GM12878 (cell line): ENCODE data around the gene CDH2. TPM values are rescaled to one million over a fixed set of nuclear protein-coding genes. Genes with fewer than 3 reads are reported as not detected.

Experiments
- ATAC-seq: fragments of 200-7000 bp; cut with Tn5 transposase; 3 replicates; pipeline ENCODE4 v1.9.1; 2020; ENCODE audit warnings: mild to moderate bottlenecking, moderate library complexity
- BruUV-seq: library from RNA; stranded (reverse); fragments of 400-500 nt; replicated peaks from 2 replicates; lab custom pipeline; 2021; lab: Mats Ljungman, UMichigan
- CTCF ChIA-PET: fragments of 300-600 bp; sonication (Branson Sonifier 250); formaldehyde crosslinking; extraction: SDS; loops from one replicate; lab custom pipeline; 2021; ENCODE audit warnings: inconsistent platforms; lab: Yijun Ruan, JAX
- POLR2A ChIA-PET: fragments of 350-600 bp; formaldehyde crosslinking; extraction: SDS; loops from one replicate; lab custom pipeline; 2021; ENCODE audit warnings: inconsistent platforms; lab: Charles Lee
- RAD21 ChIA-PET: fragments of 300-600 bp; sonication (Branson Sonifier 250); formaldehyde crosslinking; loops from one replicate; lab custom pipeline; 2023; ENCODE audit warnings: antibody characterized with exemption; ENCODE audit not compliant: unreplicated experiment; lab: Charles Lee
- SMC1A ChIA-PET: fragments of 300-600 bp; sonication (Branson Sonifier 250); formaldehyde crosslinking; loops from one replicate; lab custom pipeline; 2023; ENCODE audit not compliant: unreplicated experiment, uncharacterized antibody; lab: Charles Lee
- DNase-seq: peaks from one replicate; pipeline ENCODE4 v3.0.0-alpha.2; 2011; ENCODE audit warnings: low read depth, low spot score
- FAIRE-seq: peaks from 3 replicates; lab custom pipeline; 2011; peaks lifted over from hg19 to GRCh38; lab: Jason Lieb, UNC
- H2AFZ ChIP-seq: 2 replicates; pipeline ENCODE4 v1.6.0; 2011; ENCODE audit warnings: low read depth, low read length, control low read depth; ENCODE audit not compliant: control insufficient read depth
- H3K27ac ChIP-seq: 2 replicates; pipeline ENCODE4 v1.5.1; 2011; ENCODE audit warnings: control low read depth; ENCODE audit not compliant: control insufficient read depth, insufficient read depth
- H3K27me3 ChIP-seq, 2 experiments: replicated peaks in 1 of 2; 2 replicates each; pipeline versions ENCODE4 v1.6.0 to v1.6.1; 2011; ENCODE audit warnings: low read length in 1 of 2; ENCODE audit not compliant: control insufficient read depth in 2 of 2, insufficient read depth in 2 of 2
- H3K36me3 ChIP-seq, 2 experiments: 2 replicates each; pipeline ENCODE4 v1.5.1; 2011; ENCODE audit warnings: low read length in 1 of 2; ENCODE audit not compliant: control insufficient read depth in 2 of 2, insufficient read depth in 2 of 2
- H3K4me1 ChIP-seq: 2 replicates; pipeline ENCODE4 v1.6.1; 2011; ENCODE audit warnings: mild to moderate bottlenecking, low read length, moderate library complexity, mixed read lengths; ENCODE audit not compliant: control insufficient read depth, insufficient read depth
- H3K4me2 ChIP-seq: 2 replicates; pipeline ENCODE4 v1.6.0; 2011; ENCODE audit warnings: control low read depth; ENCODE audit not compliant: control insufficient read depth, insufficient read depth
- H3K4me3 ChIP-seq: fragments of 200-600 bp; sonication (generic); 2 replicates; pipeline ENCODE4 v1.5.1; 2016
- H3K79me2 ChIP-seq: 2 replicates; pipeline ENCODE4 v1.6.0; 2011; ENCODE audit warnings: low read length; ENCODE audit not compliant: control insufficient read depth, insufficient read depth
- H3K9ac ChIP-seq: 2 replicates; pipeline ENCODE4 v1.8.0; 2011; ENCODE audit warnings: low read length, control low read depth, mixed read lengths; ENCODE audit not compliant: control insufficient read depth, insufficient read depth
- H3K9me3 ChIP-seq: replicated peaks from 3 replicates; pipeline ENCODE4 v1.5.1; 2011; ENCODE audit warnings: mild to moderate bottlenecking, low read length; ENCODE audit not compliant: control insufficient read depth, insufficient read depth
- H4K20me1 ChIP-seq: 2 replicates; pipeline ENCODE4 v1.6.0; 2011; ENCODE audit not compliant: control insufficient read depth, insufficient read depth
- CTCF ChIP-seq, 3 experiments: IDR thresholded peaks in 2 of 3; conservative IDR thresholded peaks in 1 of 3; 2 replicates each; pipeline ENCODE4 v1.5.1; 2011; ENCODE audit warnings: low read depth in 3 of 3, low read length in 3 of 3, mild to moderate bottlenecking in 3 of 3, control low read depth in 2 of 3, moderate library complexity in 2 of 3, inconsistent platforms in 1 of 3, mixed read lengths in 1 of 3; ENCODE audit not compliant: control insufficient read depth in 2 of 3, insufficient read depth in 1 of 3; ENCODE audit errors: extremely low read depth in 1 of 3
- HDGF ChIP-seq: fragments of 450-650 bp; IDR thresholded peaks from 2 replicates; pipeline ENCODE4 v1.6.1; 2016; ENCODE audit warnings: antibody characterized with exemption
- IRF4 ChIP-seq: IDR thresholded peaks from 2 replicates; pipeline ENCODE4 v1.6.1; 2011; ENCODE audit warnings: low read depth, low read length
- JUND ChIP-seq: IDR thresholded peaks from 2 replicates; pipeline ENCODE4 v1.6.1; 2012; ENCODE audit warnings: low read depth, mild to moderate bottlenecking, low read length, improper control_type of control experiment, moderate library complexity
- KAT2A ChIP-seq: conservative IDR thresholded peaks from 2 replicates; pipeline ENCODE4 v1.6.1; 2011; ENCODE audit warnings: low read depth, low read length; ENCODE audit not compliant: control insufficient read depth
- KLF5 ChIP-seq: fragments of 450-650 bp; IDR thresholded peaks from 2 replicates; pipeline ENCODE4 v1.6.1; 2014; ENCODE audit warnings: mild to moderate bottlenecking; ENCODE audit not compliant: partially characterized antibody
- NBN ChIP-seq: fragments of 450-650 bp; IDR thresholded peaks from 2 replicates; pipeline ENCODE4 v1.6.1; 2016
- NR2C1 ChIP-seq: fragments of 450-650 bp; IDR thresholded peaks from 2 replicates; pipeline ENCODE4 v1.6.1; 2017; ENCODE audit warnings: antibody characterized with exemption, mild to moderate bottlenecking, moderate library complexity
- NR2F1 ChIP-seq: fragments of 450-650 bp; conservative IDR thresholded peaks from 2 replicates; pipeline ENCODE4 v1.6.1; 2017; ENCODE audit warnings: mild to moderate bottlenecking
- PAX5 ChIP-seq: IDR thresholded peaks from 2 replicates; pipeline ENCODE4 v1.6.1; 2011; ENCODE audit warnings: low read depth, low read length, borderline replicate concordance
- whole genome bisulfite sequencing: methylation state at CpG from one replicate; pipeline ENCODE4 v1.1.6; 2016; ENCODE audit warnings: low lambda C conversion rate; ENCODE audit not compliant: insufficient replicate concordance, insufficient coverage; ENCODE audit errors: missing lambda C conversion rate; 5-methylcytosine and 5-hydroxymethylcytosine counted together
- in situ Hi-C: fragments of 300-500 bp; cut with MboI; formaldehyde crosslinking; loops from 9 replicates; pipeline ENCODE4 v1.14.3; 2018; ENCODE audit warnings: mixed read lengths
- intact Hi-C: fragments of 100-400 bp; cut with micrococcal nuclease; formaldehyde crosslinking; loops from one replicate; pipeline ENCODE4 v1.14.2; 2022; ENCODE audit not compliant: unreplicated experiment
- polyA plus RNA-seq, 11 experiments: library from polyadenylated mRNA; depleted of rRNA in 4 of 11; unstranded in 6 of 11; stranded (reverse) in 5 of 11; fragments of >200 nt; fragmentation: Nextera tagmentation in 4 of 11; fragmentation: Illumina TruSeq in 1 of 11; extraction: Ambion mirVana in 4 of 11; extraction: Trizol in 1 of 11; gene quantifications; 1 replicate in 1 of 11; 2 replicates in 10 of 11; pipeline versions ENCODE4 v1.2.1 to v1.2.3, GENCODE V29; 2011 to 2016; ENCODE audit warnings: inconsistent platforms in 2 of 11, missing spikeins in 2 of 11, low read depth in 1 of 11
- total RNA-seq, 4 experiments: library from RNA; depleted of rRNA in 3 of 4; stranded (reverse); fragments of >200 nt in 3 of 4; fragmentation: Illumina TruSeq in 1 of 4; extraction: Trizol in 1 of 4; gene quantifications; 2 replicates each; pipeline versions ENCODE4 v1.2.1 to v1.2.3, GENCODE V29; 2013 to 2021
- TF ChIP-seq, protein P1 (sequence below): IDR thresholded peaks from 2 replicates; pipeline ENCODE4 v1.6.1; 2011; ENCODE audit warnings: borderline replicate concordance, low read depth, mild to moderate bottlenecking, moderate library complexity, low read length; ENCODE audit not compliant: insufficient read depth, poor library complexity, severe bottlenecking

Gene CDH2
- total and polyA plus RNA-seq, 10 of the 15 experiments (the other 5 are each of a cell fraction or from before 2014, with no cell fraction given) = 0.01 to 0.25 (median 0.06) TPM; not detected in 4

GRCh38 chr18:28015671-28016070 is 161.3 kb downstream of the CDH2 start (continued):
- TF ChIP-seq KAT2A (no peak), KLF5 (no peak), IRF4 (no peak), NR2C1 (no peak), HDGF (no peak)
- TF ChIP-seq, all 136 proteins: peak for 0

DNA sequence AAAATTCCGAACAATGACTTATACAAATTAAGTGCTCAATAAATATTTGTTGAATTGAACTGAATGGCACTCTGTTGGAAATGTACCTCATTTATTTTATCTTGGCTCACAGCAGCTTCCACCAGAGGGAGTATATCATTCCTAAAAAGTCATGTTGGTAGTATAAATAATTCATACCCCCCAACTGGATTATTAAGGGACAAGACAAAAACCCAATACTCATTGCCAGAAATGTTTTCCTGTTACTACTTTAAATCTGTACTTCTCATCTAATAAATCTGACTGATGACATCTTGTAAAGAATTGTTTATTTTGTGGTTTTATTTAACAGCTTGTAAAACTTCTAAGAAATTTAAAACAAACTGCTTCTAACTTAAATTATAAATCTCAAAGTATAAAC is 163.9 kb downstream of the CDH2 start:
- ChIA-PET SMC1A (no interaction called here), CTCF (no interaction called here), RAD21 (no interaction called here), POLR2A (no interaction called here)
- no peak for DNase-seq
- Histone ChIP-seq H3K79me2 (no peaks in the 10 kb centered on the region), H3K9ac (no peak overlapping the region), H3K27me3 (no peaks in the 10 kb centered on the region), H3K27ac (no peak overlapping the region), H2AFZ (no peak overlapping the region), H3K36me3 (no peaks in the 10 kb centered on the region), H3K9me3 (no peaks in the 10 kb centered on the region), H3K4me2 (no peak overlapping the region), H4K20me1 (no peaks in the 10 kb centered on the region), H3K4me3 (no peak overlapping the region), H3K4me1 (no peaks in the 10 kb centered on the region)
- BruUV-seq = no TSS peak
- WGBS = 0% methylated on average over 1 of the region's 1 CpG
- no peak for FAIRE-seq
- intact Hi-C loops (no loop called here), in situ Hi-C loops (loop anchor here (10.0 kb wide), 1 partner anchor 62 kb away; no protein-coding TSS in a partner anchor)
- TF ChIP-seq, protein P1, sequence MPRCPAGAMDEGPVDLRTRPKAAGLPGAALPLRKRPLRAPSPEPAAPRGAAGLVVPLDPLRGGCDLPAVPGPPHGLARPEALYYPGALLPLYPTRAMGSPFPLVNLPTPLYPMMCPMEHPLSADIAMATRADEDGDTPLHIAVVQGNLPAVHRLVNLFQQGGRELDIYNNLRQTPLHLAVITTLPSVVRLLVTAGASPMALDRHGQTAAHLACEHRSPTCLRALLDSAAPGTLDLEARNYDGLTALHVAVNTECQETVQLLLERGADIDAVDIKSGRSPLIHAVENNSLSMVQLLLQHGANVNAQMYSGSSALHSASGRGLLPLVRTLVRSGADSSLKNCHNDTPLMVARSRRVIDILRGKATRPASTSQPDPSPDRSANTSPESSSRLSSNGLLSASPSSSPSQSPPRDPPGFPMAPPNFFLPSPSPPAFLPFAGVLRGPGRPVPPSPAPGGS = no peak
- TF ChIP-seq NBN (no peak), NR2F1 (no peak), PAX5 (no peak), JUND (no peak), CTCF (IDR thresholded peaks at IDR 0.05 in 2 of 3, conservative IDR thresholded peaks at IDR 0.05 in 1 of 3; ENCODE audit: control insufficient read depth in 2 of 3, extremely low read depth in 1 of 3, insufficient read depth in 1 of 3, low read depth in 3 of 3, low read length in 3 of 3) (0 out of 6 replicates have a peak, but pooled peaks of 1 of the 3 experiments have one; percentile 2)
- no peak for ATAC-seq
